ENCODE measurements around the gene SIRPB2.
"Not testable (repeated sequence)": the region's sequence is repeated elsewhere in the genome, so short reads cannot be mapped to it uniquely, and the experiment has no call there.

The SIRPB2 gene

GRCh38 chr20:1503564-1504227, 12.5 kb upstream of the SIRPB2 start:
- DNase-seq = peak; percentile 91
- in situ Hi-C loops (cut with MboI; ENCODE audit: low pct_unique_long_range_greater_than_20kb, low sequenced_read_pairs) = no loop called here

- in situ Hi-C loops (cut with MboI; ENCODE audit: low pct_unique_long_range_greater_than_20kb, low sequenced_read_pairs) = no loop called here
- no peak for DNase-seq
Measured at GRCh38 chr20:1500496-1500895, 9.3 kb upstream of the SIRPB2 start.

DNA sequence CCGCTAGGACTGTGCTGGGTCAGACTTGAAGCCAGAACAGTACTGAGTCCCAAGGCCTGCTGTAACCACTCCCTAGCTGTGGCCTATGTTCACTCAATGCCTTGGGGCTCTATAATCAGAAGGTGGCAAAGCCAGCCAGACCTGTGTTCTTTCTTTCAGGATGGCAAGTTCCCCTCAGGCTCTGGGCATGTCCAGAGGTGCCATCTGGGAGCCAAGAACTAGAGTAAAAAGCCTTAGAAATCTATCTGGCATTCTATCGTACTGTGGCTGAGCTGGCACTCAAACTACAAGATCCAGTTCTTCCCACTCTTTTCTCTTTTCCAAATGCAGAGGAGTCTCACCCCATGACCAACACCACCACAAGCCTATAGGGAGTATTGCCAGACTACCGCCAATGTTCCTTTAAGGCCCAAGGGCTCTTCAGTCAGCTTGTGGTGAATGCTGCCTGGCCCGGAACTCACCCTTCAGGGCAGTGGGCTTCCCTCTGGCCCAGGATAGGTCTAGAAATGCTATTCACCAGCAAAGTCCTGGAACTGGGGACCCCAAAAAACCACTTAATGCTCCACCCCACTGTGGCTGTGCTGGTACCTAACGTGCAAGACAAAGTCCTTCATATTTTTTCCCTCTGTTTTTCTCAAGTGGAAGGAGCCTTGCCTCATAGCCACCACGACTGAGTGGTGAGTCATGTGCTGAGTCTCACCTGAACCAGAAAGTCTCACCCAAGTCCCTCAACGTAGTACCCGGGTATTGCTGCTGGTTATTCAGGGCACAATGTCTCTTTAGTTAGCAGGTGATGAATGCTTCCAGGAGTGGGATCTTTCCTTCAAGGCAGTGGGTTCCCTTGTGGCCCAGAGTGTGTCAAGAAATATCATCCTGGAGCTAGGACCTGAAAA, 8.6 kb upstream of the SIRPB2 start:
- in situ Hi-C loops (cut with MboI; ENCODE audit: low pct_unique_long_range_greater_than_20kb, low sequenced_read_pairs) = no loop called here
- no peak for DNase-seq

- in situ Hi-C loops (cut with MboI; ENCODE audit: low pct_unique_long_range_greater_than_20kb, low sequenced_read_pairs); DNase-seq: not testable (repeated sequence)
Measured at GRCh38 chr20:1497371-1497770, 6.2 kb upstream of the SIRPB2 start.

- in situ Hi-C loops (cut with MboI; ENCODE audit: low pct_unique_long_range_greater_than_20kb, low sequenced_read_pairs) = no loop called here
- DNase-seq = no peak
Measured at GRCh38 chr20:1496930-1497329, 5.7 kb upstream of the SIRPB2 start.

- in situ Hi-C loops (cut with MboI; ENCODE audit: low pct_unique_long_range_greater_than_20kb, low sequenced_read_pairs) = no loop called here
- peak; percentile 35 for DNase-seq
Measured at GRCh38 chr20:1494436-1494835, 3.2 kb upstream of the SIRPB2 start.

DNA sequence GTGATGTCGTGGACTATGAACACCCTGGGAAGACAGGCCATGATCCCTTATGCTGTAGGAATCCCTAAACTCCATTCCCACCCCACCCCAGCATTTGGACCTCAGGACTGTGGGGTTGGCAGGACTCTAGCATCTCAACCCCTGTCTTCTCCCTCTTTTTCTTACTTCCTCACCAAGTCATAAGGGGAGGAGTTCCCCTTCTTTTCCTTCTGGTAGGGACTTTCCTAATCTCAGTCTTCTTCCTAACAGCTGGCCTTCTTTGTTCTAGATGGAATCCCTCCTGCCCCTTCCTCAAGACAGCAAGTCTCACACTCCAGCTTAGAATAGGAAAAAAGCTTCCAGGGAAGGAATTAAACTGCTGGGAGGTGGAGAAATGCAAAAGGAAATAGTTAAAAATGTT, 2.3 kb upstream of the SIRPB2 start:
- no peak for DNase-seq
- in situ Hi-C loops (cut with MboI; ENCODE audit: low pct_unique_long_range_greater_than_20kb, low sequenced_read_pairs) = no loop called here

- in situ Hi-C loops (cut with MboI; ENCODE audit: low pct_unique_long_range_greater_than_20kb, low sequenced_read_pairs) = no loop called here
- DNase-seq = peak; percentile 12
Measured at GRCh38 chr20:1491860-1492642, 831 bp upstream of the SIRPB2 start.

DNA sequence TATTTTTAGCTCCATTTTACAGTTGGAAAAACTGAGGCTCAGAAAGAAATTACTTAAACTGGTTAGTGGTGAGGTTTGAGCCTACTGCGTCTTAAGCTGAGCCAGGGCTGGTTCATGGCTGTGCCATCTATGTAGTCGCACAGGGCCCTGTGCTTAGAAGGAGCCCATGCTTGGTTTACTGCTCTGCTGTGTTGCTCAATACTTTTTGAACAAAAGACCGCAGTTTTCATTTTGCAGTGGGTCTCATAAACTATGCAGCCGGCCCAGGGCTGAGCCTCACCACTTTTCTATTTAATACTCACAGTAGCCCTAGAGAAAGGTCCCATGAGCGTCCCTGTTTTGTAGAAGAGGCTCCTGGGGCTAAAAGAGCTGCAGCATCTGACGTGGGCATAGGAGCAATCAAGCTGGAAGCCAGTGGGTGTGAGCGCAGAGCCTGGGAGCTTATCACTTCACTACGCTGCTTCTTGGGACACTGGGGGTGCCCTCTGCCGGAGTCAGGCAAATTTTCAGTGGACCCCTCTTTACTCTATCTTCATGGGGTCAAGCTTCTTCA, 501 bp downstream of the SIRPB2 start:
- in situ Hi-C loops (cut with MboI; ENCODE audit: low pct_unique_long_range_greater_than_20kb, low sequenced_read_pairs) = no loop called here

GRCh38 chr20:1489764-1490436, 1.3 kb downstream of the SIRPB2 start:
- peak; percentile 23 for DNase-seq
- in situ Hi-C loops (cut with MboI; ENCODE audit: low pct_unique_long_range_greater_than_20kb, low sequenced_read_pairs) = no loop called here

More for the DNA sequence above, 501 bp downstream of the SIRPB2 start:
- DNase-seq = no peak

- in situ Hi-C loops (cut with MboI; ENCODE audit: low pct_unique_long_range_greater_than_20kb, low sequenced_read_pairs) = no loop called here
- no peak for DNase-seq
Measured at GRCh38 chr20:1489325-1489724, 1.9 kb downstream of the SIRPB2 start.

DNA sequence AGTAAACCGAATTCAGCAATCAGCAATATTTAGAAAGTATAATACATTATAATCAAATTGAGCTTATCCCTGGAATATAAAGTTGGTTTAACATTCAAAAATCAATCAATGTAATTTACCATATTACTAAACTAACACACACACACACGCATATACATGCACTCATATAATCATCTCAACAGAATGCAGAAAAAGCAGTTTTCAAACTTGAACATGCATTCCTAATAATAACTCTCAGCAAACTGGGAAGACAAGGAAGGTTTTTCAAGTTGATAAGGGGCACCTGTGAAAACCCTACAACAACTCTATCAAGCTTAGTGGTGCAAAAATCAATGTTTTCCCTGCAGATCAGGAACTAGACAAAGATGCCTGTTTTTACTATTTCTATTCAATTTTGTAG, 4.7 kb downstream of the SIRPB2 start:
- no peak for DNase-seq
- in situ Hi-C loops (cut with MboI; ENCODE audit: low pct_unique_long_range_greater_than_20kb, low sequenced_read_pairs) = no loop called here

DNA sequence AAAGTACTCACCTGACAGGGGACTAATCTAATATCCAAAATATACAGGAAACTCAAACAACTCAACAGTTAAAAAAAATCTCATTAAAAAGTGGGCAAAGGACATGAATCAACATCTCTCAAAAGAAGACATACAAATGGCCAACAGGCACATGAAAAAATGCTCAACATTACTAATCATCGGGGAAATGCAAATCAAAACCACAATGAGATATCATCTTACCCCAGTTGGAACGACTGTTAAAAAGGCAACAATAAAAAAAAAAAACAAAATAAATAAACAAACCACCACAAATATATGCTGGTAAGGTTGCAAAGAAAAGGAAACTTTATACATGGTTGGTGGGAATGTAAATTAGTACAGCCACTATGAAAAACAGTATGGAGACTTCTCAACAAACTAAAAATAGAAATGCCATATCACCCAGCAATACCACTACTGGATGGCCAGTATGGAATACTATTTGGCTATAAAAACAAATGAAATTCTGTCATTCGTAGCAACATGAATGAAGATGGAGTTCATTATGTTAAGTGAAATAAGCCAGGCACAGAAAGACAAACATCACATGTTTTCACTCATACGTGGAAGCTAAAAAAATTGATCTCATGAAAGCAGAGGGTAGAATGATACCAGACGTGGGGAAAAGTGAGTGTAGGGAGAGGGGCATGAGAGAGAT, 6.6 kb downstream of the SIRPB2 start:
- in situ Hi-C loops (cut with MboI; ENCODE audit: low pct_unique_long_range_greater_than_20kb, low sequenced_read_pairs) = no loop called here

GRCh38 chr20:1479831-1480595, 11.2 kb downstream of the SIRPB2 start:
- no peak for DNase-seq
- in situ Hi-C loops (cut with MboI; ENCODE audit: low pct_unique_long_range_greater_than_20kb, low sequenced_read_pairs) = no loop called here

More for the DNA sequence above, 6.6 kb downstream of the SIRPB2 start:
- no peak for DNase-seq

GRCh38 chr20:1478566-1478965, 12.7 kb downstream of the SIRPB2 start:
- no peak for DNase-seq
- in situ Hi-C loops (cut with MboI; ENCODE audit: low pct_unique_long_range_greater_than_20kb, low sequenced_read_pairs) = no loop called here

GRCh38 chr20:1477896-1478490, 13.2 kb downstream of the SIRPB2 start:
- in situ Hi-C loops (cut with MboI; ENCODE audit: low pct_unique_long_range_greater_than_20kb, low sequenced_read_pairs) = no loop called here
- DNase-seq = no peak

DNA sequence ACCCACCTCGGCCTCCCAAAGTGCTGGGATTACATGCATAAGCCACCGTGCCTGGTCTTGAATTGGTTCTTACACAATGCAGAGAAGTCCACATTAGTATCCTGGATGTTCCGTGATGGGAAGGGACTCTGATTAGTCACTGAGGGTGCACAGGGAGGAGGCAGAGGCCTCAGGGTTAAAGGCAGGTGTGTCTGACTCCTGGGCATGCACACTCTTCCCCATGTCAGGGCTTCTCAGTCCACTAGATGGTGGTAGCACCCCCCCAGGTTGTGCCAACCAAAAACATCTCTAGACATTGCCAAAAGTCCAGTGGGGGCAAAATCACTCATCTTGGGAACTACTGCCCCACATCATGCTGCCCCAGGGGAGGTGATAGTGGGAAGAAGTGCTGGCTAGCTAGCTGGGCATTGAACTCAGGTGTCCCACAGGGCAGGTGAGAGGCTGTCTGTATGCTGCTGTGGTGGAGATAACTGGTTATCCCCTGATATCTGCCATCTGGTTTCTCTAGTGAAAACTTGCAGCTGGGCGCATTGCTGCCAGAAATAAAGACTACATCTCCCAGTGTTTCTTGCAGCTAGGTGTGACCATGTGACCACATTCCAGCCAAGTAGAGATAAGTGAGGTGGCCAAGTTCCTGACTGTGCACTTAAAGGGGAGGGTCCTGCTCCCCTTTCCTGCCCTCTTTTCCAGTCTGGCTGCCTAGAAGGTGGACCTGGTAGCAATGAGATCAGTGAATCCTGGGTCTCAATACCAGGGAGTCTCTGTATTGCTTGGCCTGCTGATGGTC, 16.2 kb downstream of the SIRPB2 start:
- in situ Hi-C loops (cut with MboI; ENCODE audit: low pct_unique_long_range_greater_than_20kb, low sequenced_read_pairs) = no loop called here
- no peak for DNase-seq
